ENCODE measurements around the gene MDGA2. TPM values are rescaled to one million over a fixed set of nuclear protein-coding genes. Genes with fewer than 3 reads are reported as not detected.

MDGA2 gene
- total RNA-seq, 1 experiment from 2014 or later, result not detected

- no peaks in the 10 kb centered on the region for H3K9me2 ChIP-seq (ENCODE audit: insufficient read depth)
- H4K20me1 ChIP-seq (ENCODE audit: insufficient read depth), result no peaks in the 10 kb centered on the region
- H2AFZ ChIP-seq, result no peak overlapping the region
- no peaks in the 10 kb centered on the region for H3K79me2 ChIP-seq (ENCODE audit: low read depth)
- no peaks in the 10 kb centered on the region; the same call in 1 of the 2 replicates for H3K9me3 ChIP-seq (ENCODE audit: insufficient read depth, low read depth)
- intact Hi-C loops (cut with micrococcal nuclease; ENCODE audit: unreplicated experiment), result no loop called here
- H3K4me2 ChIP-seq, result no peak overlapping the region
- BruUV-seq (replicated peaks), result no TSS peak
- TF ChIP-seq EZH2 (IDR thresholded peaks at IDR 0.05; ENCODE audit: low read depth), result no peak
- TF ChIP-seq, protein P1, sequence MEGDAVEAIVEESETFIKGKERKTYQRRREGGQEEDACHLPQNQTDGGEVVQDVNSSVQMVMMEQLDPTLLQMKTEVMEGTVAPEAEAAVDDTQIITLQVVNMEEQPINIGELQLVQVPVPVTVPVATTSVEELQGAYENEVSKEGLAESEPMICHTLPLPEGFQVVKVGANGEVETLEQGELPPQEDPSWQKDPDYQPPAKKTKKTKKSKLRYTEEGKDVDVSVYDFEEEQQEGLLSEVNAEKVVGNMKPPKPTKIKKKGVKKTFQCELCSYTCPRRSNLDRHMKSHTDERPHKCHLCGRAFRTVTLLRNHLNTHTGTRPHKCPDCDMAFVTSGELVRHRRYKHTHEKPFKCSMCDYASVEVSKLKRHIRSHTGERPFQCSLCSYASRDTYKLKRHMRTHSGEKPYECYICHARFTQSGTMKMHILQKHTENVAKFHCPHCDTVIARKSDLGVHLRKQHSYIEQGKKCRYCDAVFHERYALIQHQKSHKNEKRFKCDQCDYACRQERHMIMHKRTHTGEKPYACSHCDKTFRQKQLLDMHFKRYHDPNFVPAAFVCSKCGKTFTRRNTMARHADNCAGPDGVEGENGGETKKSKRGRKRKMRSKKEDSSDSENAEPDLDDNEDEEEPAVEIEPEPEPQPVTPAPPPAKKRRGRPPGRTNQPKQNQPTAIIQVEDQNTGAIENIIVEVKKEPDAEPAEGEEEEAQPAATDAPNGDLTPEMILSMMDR (conservative IDR thresholded peaks at IDR 0.05), result no peak
- no peak for DNase-seq
- no peak overlapping the region for H3K27ac ChIP-seq
- H3K36me3 ChIP-seq (ENCODE audit: low read depth), result no peaks in the 10 kb centered on the region
- ChIA-PET POLR2A (ENCODE audit: unreplicated experiment) (no interaction called here), CTCF (no interaction called here)
- H3F3A ChIP-seq (ENCODE audit: insufficient read depth, low read depth), result no peaks in the 10 kb centered on the region
- H3K4me3 ChIP-seq, result no peak overlapping the region
- no peaks in the 10 kb centered on the region for H3K4me1 ChIP-seq (replicated peaks; ENCODE audit: insufficient read depth)
- no peaks in the 10 kb centered on the region for H3K27me3 ChIP-seq (ENCODE audit: insufficient read depth, low read depth)
Observed at GRCh38 chr14:47210099-47210498, 465.3 kb downstream of the MDGA2 start.

GRCh38 chr14:47208434-47208833, 467.0 kb downstream of the MDGA2 start:
- no peaks in the 10 kb centered on the region for H3K9me2 ChIP-seq (ENCODE audit: insufficient read depth)
- no peak for DNase-seq
- no peaks in the 10 kb centered on the region for H3K4me1 ChIP-seq (replicated peaks; ENCODE audit: insufficient read depth)
- no peaks in the 10 kb centered on the region for H3F3A ChIP-seq (ENCODE audit: insufficient read depth, low read depth)
- no peaks in the 10 kb centered on the region; the same call in 1 of the 2 replicates for H3K9me3 ChIP-seq (ENCODE audit: insufficient read depth, low read depth)
- no peak overlapping the region for H3K27ac ChIP-seq
- no peak overlapping the region for H2AFZ ChIP-seq
- H3K79me2 ChIP-seq (ENCODE audit: low read depth), result no peaks in the 10 kb centered on the region
- BruUV-seq (replicated peaks), result no TSS peak
- no peak for TF ChIP-seq EZH2 (IDR thresholded peaks at IDR 0.05; ENCODE audit: low read depth)
- TF ChIP-seq, protein P1 (conservative IDR thresholded peaks at IDR 0.05), result no peak
- H3K4me2 ChIP-seq, result no peak overlapping the region
- H4K20me1 ChIP-seq (ENCODE audit: insufficient read depth), result no peaks in the 10 kb centered on the region
- ChIA-PET CTCF (no interaction called here), POLR2A (ENCODE audit: unreplicated experiment) (no interaction called here)
- H3K4me3 ChIP-seq, result no peak overlapping the region
- intact Hi-C loops (cut with micrococcal nuclease; ENCODE audit: unreplicated experiment), result no loop called here
- no peaks in the 10 kb centered on the region for H3K27me3 ChIP-seq (ENCODE audit: insufficient read depth, low read depth)
- H3K36me3 ChIP-seq (ENCODE audit: low read depth), result no peaks in the 10 kb centered on the region

GRCh38 chr14:47207617-47208016, 467.8 kb downstream of the MDGA2 start:
- ChIA-PET CTCF (no interaction called here), POLR2A (ENCODE audit: unreplicated experiment) (no interaction called here)
- H3K27me3 ChIP-seq (ENCODE audit: insufficient read depth, low read depth), result no peaks in the 10 kb centered on the region
- H3K9me2 ChIP-seq (ENCODE audit: insufficient read depth), result no peaks in the 10 kb centered on the region
- no peaks in the 10 kb centered on the region for H4K20me1 ChIP-seq (ENCODE audit: insufficient read depth)
- DNase-seq, result no peak
- no peaks in the 10 kb centered on the region for H3K4me1 ChIP-seq (replicated peaks; ENCODE audit: insufficient read depth)
- H3K4me3 ChIP-seq, result no peak overlapping the region
- H2AFZ ChIP-seq, result no peak overlapping the region
- no peaks in the 10 kb centered on the region for H3K9me3 ChIP-seq (ENCODE audit: insufficient read depth, low read depth)
- intact Hi-C loops (cut with micrococcal nuclease; ENCODE audit: unreplicated experiment), result no loop called here
- TF ChIP-seq, protein P1 (conservative IDR thresholded peaks at IDR 0.05), result no peak
- no peak for TF ChIP-seq EZH2 (IDR thresholded peaks at IDR 0.05; ENCODE audit: low read depth)
- H3K79me2 ChIP-seq (ENCODE audit: low read depth), result no peaks in the 10 kb centered on the region
- H3K4me2 ChIP-seq, result no peak overlapping the region
- no peaks in the 10 kb centered on the region for H3K36me3 ChIP-seq (ENCODE audit: low read depth)
- no peaks in the 10 kb centered on the region for H3F3A ChIP-seq (ENCODE audit: insufficient read depth, low read depth)
- H3K27ac ChIP-seq, result no peak overlapping the region
- no TSS peak for BruUV-seq (replicated peaks)
